AG10803 (cell line): Measurements from ENCODE around the gene XRN2.
"Not testable (repeated sequence)": the region's sequence is repeated elsewhere in the genome, so short reads cannot be mapped to it uniquely, and the experiment has no call there.

Experiments used
- DNase-seq: peaks from one replicate; pipeline ENCODE4 v3.0.0; 2010; ENCODE audit warnings: low read depth
- H3K4me3 ChIP-seq: 2 replicates; pipeline ENCODE4 v1.5.1; 2011; ENCODE audit warnings: mild to moderate bottlenecking, low read length, control low read depth
- CTCF ChIP-seq: conservative IDR thresholded peaks from 2 replicates; pipeline ENCODE4 v1.5.1; 2011; ENCODE audit warnings: mild to moderate bottlenecking, low read length, control low read depth, inconsistent platforms

Gene XRN2

GRCh38 chr20:21421601-21422236 lies 118.6 kb downstream of the XRN2 start:
- no peak for DNase-seq
- no peak for TF ChIP-seq CTCF
- H3K4me3 ChIP-seq = no peak overlapping the region

GRCh38 chr20:21423712-21424111 lies 120.6 kb downstream of the XRN2 start:
- not testable (repeated sequence) for H3K4me3 ChIP-seq, DNase-seq

GRCh38 chr20:21424846-21425245 lies 121.7 kb downstream of the XRN2 start:
- no peak overlapping the region for H3K4me3 ChIP-seq
- TF ChIP-seq CTCF = no peak
- no peak for DNase-seq

GRCh38 chr20:21430020-21430419 lies 126.9 kb downstream of the XRN2 start:
- no peak overlapping the region for H3K4me3 ChIP-seq
- no peak for TF ChIP-seq CTCF
- no peak for DNase-seq

- H3K4me3 ChIP-seq = no peak overlapping the region
- TF ChIP-seq CTCF = no peak
- DNase-seq = no peak
Measured at GRCh38 chr20:21432911-21433310, 129.8 kb downstream of the XRN2 start.

- TF ChIP-seq CTCF = no peak
- H3K4me3 ChIP-seq = no peak overlapping the region
- DNase-seq = peak; percentile 2
Measured at GRCh38 chr20:21433329-21433890, 130.3 kb downstream of the XRN2 start.

- peak; percentile 35 for DNase-seq
- TF ChIP-seq CTCF = no peak
- no peak overlapping the region for H3K4me3 ChIP-seq
Measured at GRCh38 chr20:21435576-21435975, 132.4 kb downstream of the XRN2 start.

GRCh38 chr20:21436205-21436604 lies 133.1 kb downstream of the XRN2 start:
- TF ChIP-seq CTCF = no peak
- DNase-seq = peak; percentile 86
- H3K4me3 ChIP-seq = no peak overlapping the region
